ENCODE results near the gene SH3BP4.

- TF ChIP-seq CTCF (IDR thresholded peaks at IDR 0.05) (no peak), POLR2A (IDR thresholded peaks at IDR 0.05) (no peak)
Measured at GRCh38 chr2:234920836-234921235, 31.0 kb upstream of the SH3BP4 start.
